ENCODE measurements around the gene SP2.
"Not testable (repeated sequence)": the region's sequence is repeated elsewhere in the genome, so short reads cannot be mapped to it uniquely, and the experiment has no call there.

- TF ChIP-seq CTCF, POLR2A (IDR thresholded peaks at IDR 0.05): not testable (repeated sequence)
Measured at GRCh38 chr17:47935468-47935867, 39.4 kb downstream of the SP2 start.

Data from esophagus squamous epithelium (tissue), 4 donors.